HepG2 (cell line): ENCODE results near the gene PLA2G2A. TPM values are rescaled to one million over a fixed set of nuclear protein-coding genes. Genes with fewer than 3 reads are reported as not detected.

Source experiments
- ATAC-seq: fragments of 200-7000 bp; cut with Tn5 transposase; 3 replicates; pipeline ENCODE4 v1.9.1; 2020; ENCODE audit warnings: mild to moderate bottlenecking, moderate library complexity
- BruUV-seq: library from RNA; stranded (reverse); fragments of 400-500 nt; replicated peaks from 2 replicates; lab custom pipeline; 2021; lab: Mats Ljungman, UMichigan
- CTCF ChIA-PET: fragments of 300-600 bp; formaldehyde crosslinking; extraction: SDS; loops from one replicate; lab custom pipeline; 2021; ENCODE audit warnings: low total read pairs, inconsistent platforms, low intra/inter-chr PET ratio; lab: Yijun Ruan, JAX
- POLR2A ChIA-PET: fragments of 350-600 bp; sonication (Branson Sonifier 250); formaldehyde crosslinking; loops from one replicate; lab custom pipeline; 2020; ENCODE audit warnings: antibody characterized with exemption, inconsistent platforms; lab: Yijun Ruan, JAX
- DNase-seq: peaks from one replicate; pipeline ENCODE4 v3.0.0-alpha.2; 2015; ENCODE audit warnings: low spot score
- FAIRE-seq: peaks from 3 replicates; lab custom pipeline; 2011; peaks lifted over from hg19 to GRCh38; lab: Jason Lieb, UNC
- H2AFZ ChIP-seq: one replicate; pipeline ENCODE4 v1.6.1; 2011; ENCODE audit warnings: low read length, inconsistent platforms
- H3K27ac ChIP-seq: fragments of 300-600 bp; 3 replicates; pipeline ENCODE4 v1.8.0; 2011; ENCODE audit warnings: mixed run types, mild to moderate bottlenecking, mixed read lengths, low read length, inconsistent platforms; ENCODE audit not compliant: insufficient read depth; ENCODE audit errors: extremely low read length
- H3K27me3 ChIP-seq, 2 experiments: fragments of 200-600 bp in 1 of 2; 2 replicates in 1 of 2; 3 replicates in 1 of 2; pipeline versions ENCODE4 v1.6.0 to v1.8.0; 2011; ENCODE audit warnings: low read length in 2 of 2, mild to moderate bottlenecking in 2 of 2, moderate library complexity in 2 of 2, inconsistent platforms in 1 of 2; ENCODE audit not compliant: insufficient read depth in 2 of 2, control insufficient read depth in 1 of 2
- H3K36me3 ChIP-seq, 2 experiments: fragments of 200-600 bp in 1 of 2; replicated peaks in 1 of 2; 2 replicates in 1 of 2; 3 replicates in 1 of 2; pipeline versions ENCODE4 v1.5.1 to v1.8.0; 2011; ENCODE audit warnings: low read length in 2 of 2, inconsistent platforms in 1 of 2; ENCODE audit not compliant: insufficient read depth in 2 of 2, control insufficient read depth in 1 of 2
- H3K4me1 ChIP-seq: 2 replicates; pipeline ENCODE4 v1.5.1; 2012; ENCODE audit warnings: low read length, inconsistent platforms; ENCODE audit not compliant: insufficient read depth
- H3K4me2 ChIP-seq: 2 replicates; pipeline ENCODE4 v1.6.0; 2011; ENCODE audit warnings: low read depth, low read length, inconsistent platforms
- H3K4me3 ChIP-seq, 3 experiments: fragments of 200-600 bp in 1 of 3; sonication (generic), shearing (Covaris generic) in 1 of 3; replicated peaks in 1 of 3; 2 replicates each; pipeline ENCODE4 v1.5.1; 2011 to 2016; ENCODE audit warnings: low read length in 3 of 3, inconsistent platforms in 2 of 3, low read depth in 2 of 3, mild to moderate bottlenecking in 2 of 3, control low read depth in 1 of 3, mixed read lengths in 1 of 3; ENCODE audit not compliant: insufficient read depth in 1 of 3
- H3K79me2 ChIP-seq: one replicate; pipeline ENCODE4 v1.6.1; 2011; ENCODE audit warnings: low read length, inconsistent platforms; ENCODE audit not compliant: insufficient read depth
- H3K9ac ChIP-seq: 2 replicates; pipeline ENCODE4 v1.6.0; 2011; ENCODE audit warnings: mild to moderate bottlenecking, low read depth, low read length, inconsistent platforms; ENCODE audit not compliant: insufficient read depth
- H3K9me3 ChIP-seq: 2 replicates; pipeline ENCODE4 v1.5.1; 2012; ENCODE audit warnings: mild to moderate bottlenecking, low read length
- H4K20me1 ChIP-seq: 2 replicates; pipeline ENCODE4 v1.6.0; 2011; ENCODE audit warnings: inconsistent platforms, mild to moderate bottlenecking, low read length, moderate library complexity; ENCODE audit not compliant: insufficient read depth
- HHEX ChIP-seq: IDR thresholded peaks from 2 replicates; pipeline ENCODE4 v1.6.1; 2016; ENCODE audit warnings: control low read depth
- HMGXB4 ChIP-seq, 2 experiments: sonication (generic) in 1 of 2; formaldehyde crosslinking in 1 of 2; IDR thresholded peaks; 2 replicates each; pipeline versions ENCODE4 v1.4.0 to v1.6.1; 2018 to 2020; ENCODE audit warnings: missing genetic modification reagents in 2 of 2, borderline replicate concordance in 1 of 2, low read depth in 1 of 2, mild to moderate bottlenecking in 1 of 2, missing biosample characterization in 1 of 2
- MTA3 ChIP-seq: sonication (generic); formaldehyde crosslinking; IDR thresholded peaks from 2 replicates; pipeline ENCODE4 v1.4.0; 2020; ENCODE audit warnings: missing genetic modification reagents
- MYNN ChIP-seq: sonication (generic); formaldehyde crosslinking; IDR thresholded peaks from 2 replicates; pipeline ENCODE4 v1.4.0; 2020; ENCODE audit warnings: mild to moderate bottlenecking, low read depth, missing genetic modification reagents
- NCOA5 ChIP-seq: sonication (generic); formaldehyde crosslinking; IDR thresholded peaks from 2 replicates; pipeline ENCODE4 v1.4.0; 2020; ENCODE audit warnings: missing genetic modification reagents
- PBX2 ChIP-seq: IDR thresholded peaks from 2 replicates; pipeline ENCODE4 v1.6.1; 2016; ENCODE audit warnings: control low read depth
- TEAD3 ChIP-seq: optimal IDR thresholded peaks from 2 replicates; pipeline ENCODE3; 2016; ENCODE audit warnings: borderline replicate concordance
- ZHX1 ChIP-seq: sonication (generic); formaldehyde crosslinking; IDR thresholded peaks from 2 replicates; pipeline ENCODE4 v1.8.1; 2022; ENCODE audit warnings: low read depth, mild to moderate bottlenecking, missing genetic modification reagents
- ZNF24 ChIP-seq: fragments of 450-650 bp; IDR thresholded peaks from 2 replicates; pipeline ENCODE4 v1.6.1; 2017; ENCODE audit warnings: antibody characterized with exemption, mild to moderate bottlenecking
- ZNF276 ChIP-seq: sonication (generic); formaldehyde crosslinking; IDR thresholded peaks from 2 replicates; pipeline ENCODE4 v1.4.0; 2020; ENCODE audit warnings: mild to moderate bottlenecking, low read depth, missing genetic modification reagents
- ZNF776 ChIP-seq: sonication (generic); formaldehyde crosslinking; IDR thresholded peaks from 2 replicates; pipeline ENCODE4 v1.4.0; 2020; ENCODE audit warnings: mild to moderate bottlenecking, missing genetic modification reagents
- ZSCAN30 ChIP-seq: sonication (generic); formaldehyde crosslinking; IDR thresholded peaks from 2 replicates; pipeline ENCODE4 v1.5.0; 2020; ENCODE audit warnings: mild to moderate bottlenecking, missing genetic modification reagents
- WGBS: methylation state at CpG from one replicate; pipeline ENCODE4 v1.1.6; 2017; ENCODE audit warnings: low lambda C conversion rate; 5-methylcytosine and 5-hydroxymethylcytosine counted together
- in situ Hi-C: cut with HindIII; loops from 2 replicates; pipeline ENCODE4 v1.10.0; 2017; ENCODE audit warnings: low pct_unique_long_range_greater_than_20kb; ENCODE audit not compliant: extremely low pct_ligation_motif_present
- intact Hi-C: fragments of 100-400 bp; cut with micrococcal nuclease; formaldehyde crosslinking; loops from one replicate; pipeline ENCODE4 v1.10.0; 2022; ENCODE audit not compliant: unreplicated experiment
- polyA plus RNA-seq, 8 experiments: library from polyadenylated mRNA; depleted of rRNA in 3 of 8; stranded (reverse) in 7 of 8; unstranded in 1 of 8; fragments of >200 nt; fragmentation: Illumina TruSeq in 4 of 8; extraction: Trizol in 4 of 8; gene quantifications; 2 replicates each; pipeline versions ENCODE4 v1.2.1 to v1.2.3, GENCODE V29; 2011 to 2016; ENCODE audit warnings: low read depth in 4 of 8, missing spikeins in 1 of 8, mixed read lengths in 1 of 8; ENCODE audit not compliant: insufficient read depth in 1 of 8
- total RNA-seq, 5 experiments: library from RNA; depleted of rRNA; stranded (reverse); fragments of >200 nt; fragmentation: Illumina TruSeq; extraction: Trizol; gene quantifications; 2 replicates each; pipeline ENCODE4 v1.2.3, GENCODE V29; 2016; ENCODE audit warnings: low read depth in 1 of 5

PLA2G2A gene
- total and polyA plus RNA-seq, 2 of the 13 experiments (the other 11 are each of a cell fraction or from before 2014, with no cell fraction given), result 0.35 to 30.3 TPM

- ATAC-seq (no peak), FAIRE-seq (no peak), DNase-seq (no peak)
- H3K79me2 ChIP-seq, result no peaks in the 10 kb centered on the region
- no peak overlapping the region for H3K4me2 ChIP-seq
- intact Hi-C loops (no loop called here), in situ Hi-C loops (no loop called here)
- H3K36me3 ChIP-seq, result no peaks in the 10 kb centered on the region
- H3K4me1 ChIP-seq, result peaks cover 40% of the 10 kb centered on the region
- WGBS, result 100% methylated on average over 3 of the region's 3 CpGs
- H4K20me1 ChIP-seq, result no peaks in the 10 kb centered on the region
- H3K27me3 ChIP-seq, result no peaks in the 10 kb centered on the region
- TF ChIP-seq PBX2 (CRISPR knock-in tag) (no peak), NCOA5 (CRISPR knock-in tag) (no peak), HMGXB4 (CRISPR knock-in tag; IDR thresholded peaks at IDR 0.05; ENCODE audit: borderline replicate concordance in 1 of 2, low read depth in 1 of 2) (no peak), ZNF24 (no peak), ZNF776 (no peak), MYNN (CRISPR knock-in tag) (no peak), MTA3 (CRISPR knock-in tag) (no peak), HHEX (CRISPR knock-in tag) (no peak), TEAD3 (CRISPR knock-in tag) (no peak), ZSCAN30 (no peak), ZNF276 (no peak), ZHX1 (CRISPR knock-in tag) (no peak)
- CTCF ChIA-PET, result no interaction called here
- POLR2A ChIA-PET, result no interaction called here
- H3K9ac ChIP-seq, result no peak overlapping the region
- H3K27ac ChIP-seq, result no peak overlapping the region
- BruUV-seq, result no TSS peak
- no peak overlapping the region for H2AFZ ChIP-seq
- H3K9me3 ChIP-seq, result no peaks in the 10 kb centered on the region
- H3K4me3 ChIP-seq, result no peak overlapping the region
These were observed 38.2 kb downstream of the PLA2G2A start for GRCh38 chr1:19941206-19941568.
